Activated gamma-delta T cell treated with Interleukin-2 at 50 U/mL for 16 hours (primary cell): ENCODE data around the gene MGRN1.

Source experiments
- DNase-seq: peaks from one replicate; pipeline ENCODE4 v3.0.0-alpha.2; 2020

MGRN1 gene

GRCh38 chr16:4677390-4677789 is 52.8 kb downstream of the MGRN1 start:
- no peak for DNase-seq

- DNase-seq, result no peak
These were observed 53.4 kb downstream of the MGRN1 start for GRCh38 chr16:4677994-4678393.

- no peak for DNase-seq
These were observed 54.0 kb downstream of the MGRN1 start for GRCh38 chr16:4678596-4678995.

- no peak for DNase-seq
These were observed 54.7 kb downstream of the MGRN1 start for GRCh38 chr16:4679156-4679849.

GRCh38 chr16:4679850-4680636 is 55.4 kb downstream of the MGRN1 start:
- DNase-seq, result no peak

DNA sequence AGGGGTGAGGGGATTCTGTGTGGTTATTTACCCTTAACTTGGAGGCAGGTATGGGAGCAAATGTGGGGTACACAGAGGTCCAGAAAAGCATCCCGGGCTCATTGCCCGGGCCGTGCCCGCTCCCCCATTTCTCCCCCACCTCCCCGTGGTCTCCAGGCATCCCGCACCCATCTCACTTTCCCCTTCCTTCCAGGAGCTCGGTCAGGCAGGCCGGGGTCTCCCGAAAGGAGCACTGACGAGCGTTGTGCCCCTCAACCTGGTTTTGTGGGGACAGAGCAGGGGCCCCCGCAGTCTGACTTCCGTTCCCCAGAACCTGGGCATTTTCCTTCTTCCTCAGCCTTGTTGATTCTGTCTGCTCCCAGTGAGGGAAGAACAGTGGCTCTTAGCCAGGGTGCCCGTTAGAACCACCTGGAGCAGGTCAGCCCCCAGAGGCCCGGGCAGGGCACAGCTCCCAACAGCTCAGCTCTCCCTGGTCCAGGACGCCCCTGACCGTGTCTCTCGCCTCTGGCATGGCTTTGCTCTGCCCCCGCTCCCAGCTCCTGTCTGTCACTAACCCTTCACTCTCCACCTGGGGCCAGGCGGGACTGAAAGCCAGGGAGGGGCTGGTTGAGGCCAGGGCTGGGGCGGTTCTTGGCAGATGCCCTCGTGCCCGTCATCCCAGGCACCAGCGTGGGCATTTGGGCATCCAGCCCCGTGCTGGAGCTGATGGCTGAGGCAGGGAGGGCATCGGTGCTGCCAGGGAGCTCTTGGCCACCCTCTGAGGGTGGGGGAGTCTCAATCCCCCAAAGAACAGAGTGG is 56.2 kb downstream of the MGRN1 start:
- DNase-seq, result no peak

DNA sequence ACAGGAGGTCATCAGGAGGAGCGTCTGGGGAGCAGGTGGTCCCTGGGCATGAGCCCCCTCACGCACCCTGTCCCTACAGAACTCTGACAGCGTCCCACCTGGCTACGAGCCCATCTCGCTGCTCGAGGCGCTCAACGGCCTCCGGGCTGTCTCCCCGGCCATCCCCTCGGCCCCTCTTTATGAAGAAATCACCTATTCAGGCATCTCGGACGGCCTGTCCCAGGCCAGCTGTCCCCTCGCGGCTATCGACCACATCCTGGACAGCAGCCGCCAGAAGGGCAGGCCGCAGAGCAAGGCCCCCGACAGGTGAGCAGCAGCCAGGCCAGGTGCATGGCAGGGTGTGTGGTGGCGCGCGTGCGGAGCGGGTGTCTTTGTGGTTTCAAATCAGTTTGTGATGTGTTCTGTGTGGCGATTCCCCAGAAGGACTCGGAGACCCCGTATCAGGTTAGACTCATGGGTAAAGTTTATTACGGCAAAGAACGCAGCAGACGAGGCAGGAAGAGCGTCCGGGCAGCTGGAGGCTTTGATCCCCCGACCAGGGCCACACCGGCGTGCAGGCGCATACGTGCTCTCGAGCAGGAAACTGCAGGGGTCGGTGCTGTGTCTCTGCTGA is 57.0 kb downstream of the MGRN1 start:
- no peak for DNase-seq

DNA sequence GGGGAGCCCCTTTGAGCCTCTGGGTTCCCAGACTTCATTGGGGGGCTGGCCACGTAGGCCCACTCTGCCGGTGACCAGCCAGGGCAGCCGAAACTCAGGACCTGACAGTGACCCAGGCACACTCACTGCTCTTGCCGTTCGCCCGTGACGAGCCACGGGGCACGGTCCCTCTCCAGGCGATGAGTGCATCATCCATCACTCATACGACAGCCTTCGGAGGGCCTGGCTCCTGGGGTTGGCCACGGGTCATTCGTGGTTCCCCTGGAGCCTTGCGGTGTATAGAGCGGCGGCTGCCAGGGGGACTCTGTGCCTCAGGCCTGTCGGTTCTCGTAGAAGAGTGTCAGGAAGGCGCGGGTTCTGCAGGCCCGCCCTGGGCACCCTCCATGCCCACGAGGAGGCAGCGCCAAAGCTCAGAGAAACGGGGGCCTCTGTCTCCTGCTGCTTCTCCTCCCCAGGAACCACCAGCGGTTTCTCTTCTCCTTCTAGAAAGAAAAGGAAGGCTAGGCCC is 57.5 kb downstream of the MGRN1 start:
- no peak for DNase-seq

DNA sequence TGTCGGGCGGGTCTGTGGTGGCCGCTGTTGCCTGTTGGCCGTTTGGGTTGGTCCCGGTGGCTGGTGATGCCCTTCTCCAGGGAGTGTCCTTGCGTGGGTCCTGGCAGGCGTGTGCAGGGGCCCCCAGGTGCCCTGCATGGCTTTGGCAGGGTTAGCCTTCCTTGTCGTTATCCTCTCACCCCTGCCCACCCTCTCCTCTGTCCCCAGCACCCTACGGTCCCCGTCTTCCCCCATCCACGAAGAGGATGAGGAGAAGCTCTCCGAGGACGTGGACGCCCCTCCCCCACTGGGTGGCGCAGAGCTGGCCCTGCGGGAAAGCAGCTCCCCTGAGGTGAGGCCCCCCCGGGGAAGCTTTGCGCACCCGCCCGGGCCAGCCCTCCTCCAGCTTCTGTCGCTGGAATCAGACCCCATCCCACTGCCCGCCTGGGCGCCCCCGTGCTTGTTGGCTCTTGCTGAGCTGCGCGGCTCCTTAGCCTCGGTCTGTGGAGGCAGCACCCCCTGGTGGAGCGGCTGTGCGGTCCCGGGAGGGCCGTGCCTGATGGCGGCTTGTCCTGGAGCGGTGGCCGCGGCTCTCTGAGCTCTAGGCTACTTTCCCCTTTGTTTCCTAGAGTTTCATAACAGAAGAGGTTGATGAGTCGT is 58.1 kb downstream of the MGRN1 start:
- DNase-seq, result no peak

DNA sequence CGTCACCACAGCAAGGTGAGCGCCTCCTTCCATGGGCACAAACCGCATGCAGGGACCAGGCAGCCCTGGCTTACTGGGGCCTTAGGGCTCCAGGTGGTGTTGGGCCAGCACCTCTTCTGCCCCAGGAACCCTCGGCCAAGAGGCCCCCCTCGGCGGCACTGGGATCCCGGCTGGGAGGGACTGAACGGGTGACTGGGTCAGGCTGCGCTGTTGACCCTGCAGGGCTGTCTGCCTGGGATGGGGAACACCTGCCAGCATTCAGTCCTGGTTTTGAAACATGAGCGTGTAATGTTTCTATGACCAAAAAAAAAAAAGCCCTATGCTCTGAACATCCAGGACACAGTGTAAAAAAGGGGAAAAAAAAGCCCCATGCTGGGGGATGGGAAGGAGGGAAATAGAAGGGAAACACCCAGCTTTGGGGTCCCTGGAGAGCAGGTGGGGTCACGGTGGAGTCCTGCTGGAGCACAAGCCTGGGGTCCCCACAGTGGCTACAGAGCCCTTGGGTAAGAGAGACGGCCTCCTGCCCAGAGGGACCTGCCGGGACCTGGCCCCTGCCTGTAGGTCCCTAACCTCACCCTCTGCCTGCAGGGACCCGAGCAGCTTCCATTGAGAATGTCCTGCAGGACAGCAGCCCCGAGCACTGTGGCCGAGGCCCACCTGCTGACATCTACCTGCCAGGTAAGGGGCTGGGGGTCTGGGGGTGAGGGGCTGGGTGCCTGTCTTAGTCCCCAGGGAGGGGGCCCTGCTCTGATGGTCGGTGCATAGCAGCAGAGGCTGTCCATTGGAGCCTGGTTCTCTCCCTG is 58.8 kb downstream of the MGRN1 start:
- no peak for DNase-seq

DNA sequence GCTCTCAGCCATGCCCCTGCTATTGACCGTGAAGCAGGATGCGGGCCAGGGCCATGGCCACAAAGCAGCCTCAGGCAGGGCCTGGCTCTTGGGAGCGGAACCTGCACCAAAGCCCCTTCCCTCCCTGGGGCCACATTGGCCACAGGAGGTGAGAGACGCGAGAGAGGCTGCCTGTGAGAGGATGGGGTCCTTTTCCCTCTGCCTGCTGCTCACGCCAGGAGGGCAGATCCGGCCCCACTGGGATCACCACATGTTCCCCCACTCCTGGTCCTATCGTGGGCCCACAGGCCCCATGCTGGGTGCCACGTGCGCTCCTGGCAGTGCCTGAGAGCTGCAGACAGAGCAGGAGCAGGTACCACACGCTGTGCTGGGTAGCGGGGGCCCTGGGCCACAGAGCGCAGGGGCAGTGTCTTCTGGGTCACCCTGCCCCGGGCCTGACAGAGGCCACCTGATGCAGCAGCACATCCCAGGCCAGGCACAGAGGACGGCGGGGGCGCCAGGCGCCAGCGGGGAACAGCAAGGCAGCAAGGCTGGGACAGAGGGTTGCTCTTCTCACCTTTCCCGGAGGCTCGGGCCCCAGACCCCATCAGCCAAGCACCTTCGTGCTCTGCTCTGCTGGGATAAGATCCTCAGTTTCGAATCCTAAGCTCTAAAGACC is 59.6 kb downstream of the MGRN1 start:
- no peak for DNase-seq

DNA sequence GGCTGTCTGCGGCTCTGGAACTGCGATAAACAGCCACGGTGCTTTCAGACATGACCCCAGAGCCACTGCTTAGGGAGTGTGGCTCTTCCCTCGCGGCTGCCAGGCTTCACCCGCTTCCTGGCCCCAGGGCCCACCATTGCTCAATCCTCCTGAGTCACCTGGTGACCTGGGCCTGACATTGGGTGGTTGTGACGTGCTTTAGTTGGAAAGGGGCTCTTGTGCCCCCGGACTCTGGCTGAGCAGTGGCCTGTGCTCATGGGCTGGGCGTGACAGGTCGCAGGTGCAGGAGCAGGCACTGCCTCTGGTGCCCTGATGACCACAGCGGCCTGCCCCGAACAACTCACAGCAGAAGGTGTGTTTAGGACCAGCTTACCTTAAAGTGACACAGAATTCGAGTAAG is 60.1 kb downstream of the MGRN1 start:
- no peak for DNase-seq

- DNase-seq, result no peak
These were observed 60.7 kb downstream of the MGRN1 start for GRCh38 chr16:4685292-4685691.

- no peak for DNase-seq
These were observed 61.3 kb downstream of the MGRN1 start for GRCh38 chr16:4685776-4686496.

DNA sequence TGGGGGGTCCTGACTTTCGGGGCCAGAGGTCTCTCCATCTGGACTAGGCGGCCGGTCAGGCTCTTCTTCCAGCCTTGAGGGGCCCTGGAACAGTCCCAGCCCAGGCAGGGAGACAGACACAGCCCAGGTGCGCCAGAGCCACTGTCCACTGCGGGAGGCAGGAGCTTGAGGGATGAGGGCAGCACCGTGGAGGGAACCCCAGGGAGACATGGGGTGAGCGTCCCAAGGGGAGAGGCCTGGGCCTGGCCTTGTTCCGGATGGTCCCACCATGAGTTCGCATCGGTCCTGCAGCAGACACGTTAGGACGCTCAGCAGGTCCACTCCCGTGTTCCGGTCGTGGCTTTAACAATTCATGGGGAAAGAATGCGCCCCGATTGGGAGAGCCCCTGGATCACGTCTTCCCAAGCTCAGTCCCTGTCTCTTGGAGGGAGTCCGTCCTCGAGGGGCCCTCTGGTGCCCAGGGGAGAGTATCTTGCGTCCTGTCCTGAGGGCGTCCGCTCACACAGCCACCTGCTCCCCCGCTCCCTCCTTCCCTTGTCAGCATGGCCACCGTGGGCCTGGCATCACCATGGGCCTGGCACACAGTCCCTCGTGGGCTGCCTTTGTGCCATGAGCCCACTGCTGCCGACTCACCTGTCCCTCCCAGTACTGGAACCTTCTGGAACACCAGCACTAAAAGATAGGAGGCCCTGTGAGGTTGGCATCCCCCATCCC is 62.0 kb downstream of the MGRN1 start:
- no peak for DNase-seq

DNA sequence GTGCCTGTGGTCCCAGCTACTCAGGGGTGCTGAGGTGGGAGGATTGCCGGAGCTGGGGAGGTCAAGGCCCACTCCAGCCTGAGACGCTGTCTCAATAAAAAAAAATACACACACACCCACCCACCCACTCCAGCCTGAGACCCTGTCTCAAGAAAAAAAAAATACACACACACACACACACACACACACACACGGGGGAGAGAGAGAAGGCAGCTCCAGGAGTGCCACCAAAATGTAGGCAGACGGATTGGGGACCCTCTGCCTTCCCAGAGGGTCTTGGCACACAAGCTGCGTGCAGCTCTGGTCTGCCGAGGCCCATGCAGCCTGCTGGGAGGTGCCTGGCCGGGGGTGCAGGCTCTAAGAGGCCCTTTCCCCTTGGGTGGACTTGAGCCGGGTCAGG is 62.8 kb downstream of the MGRN1 start:
- no peak for DNase-seq

DNA sequence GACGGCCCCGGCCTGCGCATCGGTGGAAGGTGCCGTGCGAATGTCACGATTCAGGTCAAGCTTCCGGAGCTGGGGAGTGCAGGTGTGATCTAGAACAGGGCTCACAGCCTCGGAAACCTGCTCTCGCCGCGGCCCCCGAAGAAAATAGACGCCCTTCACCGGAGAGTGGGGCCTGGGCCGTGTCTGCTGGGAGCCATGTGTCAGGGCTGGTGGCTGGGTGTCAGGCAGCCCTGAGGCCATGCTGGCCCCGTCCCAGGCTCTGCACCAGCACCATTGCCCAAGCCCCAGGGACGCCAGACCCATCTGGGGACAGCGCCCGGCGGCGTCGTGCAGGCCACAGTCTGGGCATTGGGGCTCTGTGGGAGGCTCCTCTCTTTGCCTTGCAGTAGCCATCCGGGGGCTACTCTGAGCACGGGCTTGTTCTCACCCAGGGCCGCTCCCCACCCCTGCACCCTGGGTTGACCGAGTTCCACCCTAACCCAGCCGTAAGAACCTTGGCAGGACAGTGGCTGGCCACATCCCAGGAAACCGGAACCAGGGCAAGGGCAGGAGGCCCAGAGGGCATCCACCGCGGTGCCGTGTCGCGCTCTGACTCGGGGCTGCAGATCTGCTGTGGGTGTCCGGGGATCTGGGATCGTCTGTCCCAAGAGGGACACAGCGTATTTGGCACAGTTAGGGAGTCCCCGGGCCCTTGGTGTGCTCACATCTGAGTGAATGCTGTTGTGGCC is 63.5 kb downstream of the MGRN1 start:
- DNase-seq, result no peak

GRCh38 chr16:4688674-4689045 is 64.0 kb downstream of the MGRN1 start:
- DNase-seq, result no peak

DNA sequence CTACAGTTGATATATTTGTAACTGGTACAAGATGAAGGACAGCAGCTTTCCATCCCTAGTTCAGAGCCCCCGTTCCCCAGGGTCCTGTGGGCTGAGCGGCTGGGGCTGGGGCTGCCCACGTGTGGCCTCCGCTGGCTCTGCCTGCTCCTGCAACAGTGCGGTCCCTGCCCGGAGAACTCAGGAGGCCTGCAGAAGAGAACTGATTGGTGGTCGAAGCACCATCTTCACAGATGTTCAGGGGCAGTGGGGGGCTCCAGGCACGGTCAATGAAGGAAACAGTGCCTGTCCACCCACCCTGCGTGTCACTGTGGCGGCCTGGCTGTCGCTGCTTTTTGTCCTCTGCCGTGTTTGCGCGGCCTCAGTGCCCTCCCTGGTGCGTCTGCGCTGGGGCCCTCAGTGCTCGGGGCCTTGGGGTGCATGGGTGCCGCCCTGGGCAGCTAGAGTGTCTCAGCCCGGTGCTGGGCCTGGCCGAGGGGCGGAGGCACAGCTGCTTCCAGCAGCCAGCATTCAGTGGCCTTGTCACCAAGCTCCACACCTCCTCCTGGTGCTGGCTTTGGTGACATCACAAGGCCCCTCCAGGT is 64.6 kb downstream of the MGRN1 start:
- no peak for DNase-seq
